Prostate gland (tissue), 2 donors: ENCODE measurements around the gene TBC1D21.

ENCODE experiments used
- POLR2A ChIP-seq: fragments of 450-650 bp; IDR thresholded peaks from one replicate; pipeline ENCODE4 v1.6.1; 2016; ENCODE audit warnings: antibody characterized with exemption, mild to moderate bottlenecking
- POLR2AphosphoS5 ChIP-seq: sonication (generic); formaldehyde crosslinking; IDR thresholded peaks from one replicate; pipeline ENCODE4 v1.6.1; 2017; ENCODE audit warnings: antibody characterized with exemption
- TF ChIP-seq, protein P1 (sequence below), 4 experiments: fragments of 200-600 bp in 2 of 4; fragments of 450-650 bp in 2 of 4; sonication (generic) in 2 of 4; IDR thresholded peaks; 1 replicate in 3 of 4; 2 replicates in 1 of 4; pipeline ENCODE4 v1.5.1; 2016 to 2019; ENCODE audit warnings: antibody characterized with exemption in 4 of 4, mild to moderate bottlenecking in 2 of 4, moderate library complexity in 2 of 4

DNA sequence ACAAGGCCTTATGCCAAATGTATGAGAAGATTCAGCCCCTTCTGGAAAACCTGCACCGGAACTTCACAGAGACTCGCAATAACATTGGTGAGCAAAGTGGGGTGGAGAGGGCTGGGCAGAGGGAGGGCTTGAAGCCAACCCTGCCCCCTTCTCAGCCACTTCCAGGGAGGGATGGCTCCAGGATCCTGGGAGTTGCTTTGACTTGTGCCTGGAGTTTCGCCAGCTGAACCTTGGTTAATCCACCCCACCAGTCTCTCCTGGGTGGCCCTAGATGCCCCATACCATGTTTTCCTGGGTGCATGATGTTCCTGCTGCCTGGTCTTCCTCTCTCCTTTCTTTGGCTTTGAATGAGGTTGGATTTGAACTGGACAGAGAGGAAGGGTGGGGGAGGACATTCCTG lies 10.8 kb downstream of the TBC1D21 start:
- TF ChIP-seq, protein P1, sequence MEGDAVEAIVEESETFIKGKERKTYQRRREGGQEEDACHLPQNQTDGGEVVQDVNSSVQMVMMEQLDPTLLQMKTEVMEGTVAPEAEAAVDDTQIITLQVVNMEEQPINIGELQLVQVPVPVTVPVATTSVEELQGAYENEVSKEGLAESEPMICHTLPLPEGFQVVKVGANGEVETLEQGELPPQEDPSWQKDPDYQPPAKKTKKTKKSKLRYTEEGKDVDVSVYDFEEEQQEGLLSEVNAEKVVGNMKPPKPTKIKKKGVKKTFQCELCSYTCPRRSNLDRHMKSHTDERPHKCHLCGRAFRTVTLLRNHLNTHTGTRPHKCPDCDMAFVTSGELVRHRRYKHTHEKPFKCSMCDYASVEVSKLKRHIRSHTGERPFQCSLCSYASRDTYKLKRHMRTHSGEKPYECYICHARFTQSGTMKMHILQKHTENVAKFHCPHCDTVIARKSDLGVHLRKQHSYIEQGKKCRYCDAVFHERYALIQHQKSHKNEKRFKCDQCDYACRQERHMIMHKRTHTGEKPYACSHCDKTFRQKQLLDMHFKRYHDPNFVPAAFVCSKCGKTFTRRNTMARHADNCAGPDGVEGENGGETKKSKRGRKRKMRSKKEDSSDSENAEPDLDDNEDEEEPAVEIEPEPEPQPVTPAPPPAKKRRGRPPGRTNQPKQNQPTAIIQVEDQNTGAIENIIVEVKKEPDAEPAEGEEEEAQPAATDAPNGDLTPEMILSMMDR (IDR thresholded peaks at IDR 0.05) = no peak
- no peak for TF ChIP-seq POLR2AphosphoS5
- TF ChIP-seq POLR2A = no peak
